Vagina (tissue), 2 donors: ENCODE results near the gene MAP3K13. TPM values are rescaled to one million over a fixed set of nuclear protein-coding genes. Genes with fewer than 3 reads are reported as not detected.

ENCODE experiments used
- DNase-seq, 2 donors: peaks; one replicate each; pipeline ENCODE4 v3.0.0-alpha.2; 2017; ENCODE audit errors: extremely low spot score in 2 of 2
- H3K27ac ChIP-seq: fragments of 200-600 bp; sonication (generic); one replicate; pipeline ENCODE4 v1.5.1; 2019
- H3K27me3 ChIP-seq: fragments of 200-600 bp; sonication (generic); one replicate; pipeline ENCODE4 v1.5.1; 2019
- H3K36me3 ChIP-seq, 2 donors: fragments of 200-600 bp; sonication (generic); one replicate each; pipeline ENCODE4 v1.5.1; 2017 to 2019
- H3K4me1 ChIP-seq: fragments of 200-600 bp; sonication (generic); one replicate; pipeline ENCODE4 v1.5.1; 2019
- H3K4me3 ChIP-seq, 2 donors: fragments of 200-600 bp; sonication (generic); 1 replicate in 1 of 2; 2 replicates in 1 of 2; pipeline ENCODE4 v1.5.1; 2016 to 2019
- H3K9me3 ChIP-seq: fragments of 200-600 bp; sonication (generic); one replicate; pipeline ENCODE4 v1.5.1; 2019
- CTCF ChIP-seq, 3 experiments: fragments of 450-650 bp in 2 of 3; fragments of 200-600 bp in 1 of 3; sonication (generic) in 1 of 3; IDR thresholded peaks; one replicate each; pipeline ENCODE4 v1.5.1; 2017 to 2019; ENCODE audit warnings: antibody characterized with exemption in 3 of 3, mild to moderate bottlenecking in 2 of 3, moderate library complexity in 2 of 3
- POLR2A ChIP-seq, 2 donors: fragments of 450-650 bp; IDR thresholded peaks; one replicate each; pipeline ENCODE4 v1.6.1; 2017; ENCODE audit warnings: antibody characterized with exemption in 2 of 2, mild to moderate bottlenecking in 2 of 2, moderate library complexity in 2 of 2
- POLR2AphosphoS5 ChIP-seq, 2 donors: sonication (generic); formaldehyde crosslinking; IDR thresholded peaks; one replicate each; pipeline ENCODE4 v1.9.0; 2017; ENCODE audit warnings: antibody characterized with exemption in 2 of 2, mild to moderate bottlenecking in 2 of 2, low read depth in 1 of 2; ENCODE audit not compliant: insufficient read depth in 1 of 2
- intact Hi-C: fragments of 100-400 bp; cut with DNase I; formaldehyde crosslinking; loops from one replicate; pipeline ENCODE4 v1.15.1; 2023
- total RNA-seq: library from RNA; depleted of rRNA; stranded (reverse); fragments of >200 nt; gene quantifications from one replicate; pipeline ENCODE4 v1.2.3, GENCODE V29; 2016

Gene MAP3K13
- total RNA-seq, 1 donor from 2014 or later: 8.3 TPM

DNA sequence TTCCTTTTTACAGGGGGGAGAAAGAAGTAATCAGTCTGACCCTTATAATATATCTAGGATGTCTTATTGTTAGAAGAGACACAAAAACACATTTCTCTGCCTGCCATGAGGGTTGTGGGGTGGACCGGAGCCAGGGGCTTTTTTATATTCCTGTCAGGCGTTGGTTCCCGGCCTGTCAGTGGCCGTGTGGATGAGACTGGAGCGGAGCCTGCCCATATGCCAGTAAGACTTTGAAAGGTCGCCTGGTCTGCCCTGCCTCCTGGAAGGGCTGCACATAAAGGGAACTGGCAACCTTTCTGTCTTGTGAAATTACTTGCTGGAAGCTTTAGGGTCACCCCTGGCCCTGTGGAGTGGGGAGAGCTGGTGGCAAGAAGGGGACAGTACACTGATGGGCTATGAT is 34.7 kb downstream of the MAP3K13 start:
- intact Hi-C loops: no loop called here
- Histone ChIP-seq H3K27me3 (no peaks in the 10 kb centered on the region), H3K4me1 (peaks cover 6% of the 10 kb centered on the region), H3K27ac (no peak overlapping the region), H3K36me3 (no peaks in the 10 kb centered on the region), H3K4me3 (no peak overlapping the region), H3K9me3 (no peaks in the 10 kb centered on the region)
- no peak for DNase-seq
- TF ChIP-seq POLR2A (IDR thresholded peaks at IDR 0.05) (no peak), POLR2AphosphoS5 (IDR thresholded peaks at IDR 0.05; ENCODE audit: insufficient read depth in 1 of 2, low read depth in 1 of 2) (no peak), CTCF (IDR thresholded peaks at IDR 0.05) (no peak)

DNA sequence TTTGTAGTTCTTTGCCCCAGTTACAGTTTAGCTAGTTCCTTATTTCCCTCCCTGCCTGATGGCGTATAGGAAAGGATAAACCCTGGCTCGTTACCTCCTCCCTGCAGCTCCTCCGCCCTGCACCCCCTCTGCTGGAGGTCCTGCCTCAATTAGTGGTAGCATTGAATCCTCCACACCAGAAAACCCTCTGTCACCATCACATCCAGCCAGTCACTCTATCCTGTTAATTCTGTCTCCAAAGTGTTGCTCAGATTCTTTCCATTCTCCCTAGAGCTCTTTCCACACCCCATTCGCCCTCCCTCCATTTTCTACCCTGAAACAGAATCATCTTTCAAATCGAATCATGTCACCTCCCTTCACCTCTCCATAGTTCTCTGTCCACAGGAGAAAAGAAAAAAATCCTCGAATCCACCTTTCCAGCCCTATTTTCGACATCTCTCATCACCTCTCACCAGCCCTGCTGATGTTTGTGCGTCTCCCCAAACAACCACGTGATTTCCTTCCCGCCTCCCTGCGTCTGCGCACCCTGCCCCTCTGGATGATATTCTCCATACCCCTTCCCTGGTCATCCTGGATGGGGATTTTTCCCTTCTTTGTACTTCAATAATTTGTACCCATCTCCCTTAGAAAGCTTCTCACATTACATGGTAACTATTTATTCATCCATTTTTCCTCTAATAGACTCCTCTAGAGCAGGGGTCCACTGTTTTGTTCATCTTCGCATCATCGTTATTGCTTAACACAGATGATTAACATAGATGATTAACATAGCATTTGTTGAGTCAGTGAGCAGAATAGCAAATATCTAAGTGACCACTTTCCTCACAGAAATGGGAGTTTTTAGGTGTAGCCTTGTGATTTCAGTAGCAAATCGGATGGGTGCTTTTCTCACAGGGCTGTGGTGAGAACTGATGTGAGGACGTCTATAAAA is 37.1 kb downstream of the MAP3K13 start:
- Histone ChIP-seq H3K27ac (no peak overlapping the region), H3K36me3 (no peaks in the 10 kb centered on the region), H3K4me3 (no peak overlapping the region), H3K4me1 (peaks cover 12% of the 10 kb centered on the region), H3K27me3 (no peaks in the 10 kb centered on the region), H3K9me3 (no peaks in the 10 kb centered on the region)
- DNase-seq: no peak
- intact Hi-C loops: no loop called here
- TF ChIP-seq POLR2A (IDR thresholded peaks at IDR 0.05): no peak
- TF ChIP-seq CTCF (IDR thresholded peaks at IDR 0.05): no peak
- no peak for TF ChIP-seq POLR2AphosphoS5 (IDR thresholded peaks at IDR 0.05; ENCODE audit: insufficient read depth in 1 of 2, low read depth in 1 of 2)

- H3K9me3 ChIP-seq: no peaks in the 10 kb centered on the region
- no peaks in the 10 kb centered on the region for H3K27me3 ChIP-seq
- H3K4me1 ChIP-seq: peaks cover 12% of the 10 kb centered on the region
- H3K36me3 ChIP-seq: no peaks in the 10 kb centered on the region
- no peak overlapping the region for H3K27ac ChIP-seq
- TF ChIP-seq POLR2A (IDR thresholded peaks at IDR 0.05) (no peak), CTCF (IDR thresholded peaks at IDR 0.05) (no peak), POLR2AphosphoS5 (IDR thresholded peaks at IDR 0.05; ENCODE audit: insufficient read depth in 1 of 2, low read depth in 1 of 2) (no peak)
- intact Hi-C loops: no loop called here
- H3K4me3 ChIP-seq: no peak overlapping the region
- DNase-seq: no peak
Measured at GRCh38 chr3:185400866-185401265, 37.9 kb downstream of the MAP3K13 start.

DNA sequence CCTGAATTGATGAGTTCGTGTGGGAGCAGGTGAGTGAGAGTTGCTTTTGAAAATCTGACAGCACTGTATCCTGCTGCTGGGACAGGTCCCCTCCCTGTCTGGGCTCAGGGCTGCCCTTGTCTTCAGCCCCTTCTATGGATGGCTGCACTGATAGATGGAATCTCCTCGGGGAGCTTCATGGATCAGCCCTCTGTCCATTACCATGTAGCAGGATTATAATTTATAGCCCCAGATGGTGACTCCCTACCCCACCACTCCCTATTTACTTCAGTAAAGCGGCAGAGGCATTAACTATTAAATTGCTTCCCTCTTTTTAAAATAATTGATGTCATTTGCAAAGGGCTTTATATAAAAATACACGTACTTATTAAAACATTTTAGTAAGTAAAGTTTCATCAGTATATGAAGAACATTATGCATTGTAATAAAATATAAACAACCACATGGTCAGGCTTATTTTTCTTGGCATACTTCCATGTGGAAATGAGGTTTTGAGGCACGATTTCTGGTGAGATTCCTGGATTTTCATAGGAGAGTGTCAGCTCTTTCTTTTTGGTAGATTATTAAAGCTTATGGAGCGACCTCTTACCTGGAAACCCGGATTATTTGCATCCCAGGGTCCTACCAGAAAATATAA is 38.5 kb downstream of the MAP3K13 start:
- no peak for DNase-seq
- Histone ChIP-seq H3K36me3 (no peaks in the 10 kb centered on the region), H3K4me1 (peaks cover 12% of the 10 kb centered on the region), H3K27ac (no peak overlapping the region), H3K27me3 (no peaks in the 10 kb centered on the region), H3K9me3 (no peaks in the 10 kb centered on the region), H3K4me3 (no peak overlapping the region)
- intact Hi-C loops: no loop called here
- TF ChIP-seq POLR2AphosphoS5 (IDR thresholded peaks at IDR 0.05; ENCODE audit: insufficient read depth in 1 of 2, low read depth in 1 of 2): no peak
- TF ChIP-seq CTCF (IDR thresholded peaks at IDR 0.05): no peak
- TF ChIP-seq POLR2A (IDR thresholded peaks at IDR 0.05): no peak

DNA sequence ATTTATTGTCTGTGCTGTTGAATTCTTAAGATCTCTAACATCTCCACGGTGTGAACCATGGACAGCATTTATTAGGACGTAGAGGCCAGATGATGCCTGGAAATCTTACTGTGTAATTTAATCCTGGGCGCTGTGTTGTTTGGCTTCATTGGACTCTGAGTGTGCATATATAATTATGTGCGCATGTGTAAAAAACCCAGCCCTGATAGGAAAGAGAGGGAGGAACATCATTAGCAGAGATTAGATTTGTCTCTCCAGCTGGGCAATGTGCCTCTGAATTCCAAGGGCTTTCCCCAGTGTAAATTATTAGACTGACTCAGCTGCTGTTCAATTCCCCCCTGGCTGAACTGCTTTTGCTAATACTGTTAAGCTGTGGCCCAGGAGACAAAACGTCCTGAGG is 39.6 kb downstream of the MAP3K13 start:
- peaks cover 12% of the 10 kb centered on the region for H3K4me1 ChIP-seq
- no peaks in the 10 kb centered on the region for H3K36me3 ChIP-seq
- H3K27me3 ChIP-seq: no peaks in the 10 kb centered on the region
- H3K4me3 ChIP-seq: no peak overlapping the region
- no peaks in the 10 kb centered on the region for H3K9me3 ChIP-seq
- TF ChIP-seq CTCF (IDR thresholded peaks at IDR 0.05) (no peak), POLR2A (IDR thresholded peaks at IDR 0.05) (no peak), POLR2AphosphoS5 (IDR thresholded peaks at IDR 0.05; ENCODE audit: insufficient read depth in 1 of 2, low read depth in 1 of 2) (no peak)
- intact Hi-C loops: no loop called here
- H3K27ac ChIP-seq: no peak overlapping the region
- DNase-seq: no peak
